ENCODE results near the gene DPP6. TPM values are rescaled to one million over a fixed set of nuclear protein-coding genes. Genes with fewer than 3 reads are reported as not detected.
"Not testable (repeated sequence)": the region's sequence is repeated elsewhere in the genome, so short reads cannot be mapped to it uniquely, and the experiment has no call there.

DPP6 gene
- not detected in 2 replicates for total RNA-seq

- intact Hi-C loops (cut with micrococcal nuclease) = not testable (repeated sequence)
These were observed at the start of gene DPP6 for GRCh38 chr7:154051643-154052529. Gene DPP6, plus strand, starts transcription at chr7:154052398.

GRCh38 chr7:154009423-154009911 lies 42.7 kb upstream of the DPP6 start:
- intact Hi-C loops (cut with micrococcal nuclease) = not testable (repeated sequence)

- intact Hi-C loops (cut with micrococcal nuclease) = not testable (repeated sequence)
These were observed 41.3 kb upstream of the DPP6 start for GRCh38 chr7:154010726-154011568.

GRCh38 chr7:154012800-154013199 lies 39.4 kb upstream of the DPP6 start:
- intact Hi-C loops (cut with micrococcal nuclease) = not testable (repeated sequence)

GRCh38 chr7:154015636-154016035 lies 36.6 kb upstream of the DPP6 start:
- intact Hi-C loops (cut with micrococcal nuclease) = not testable (repeated sequence)

GRCh38 chr7:154018354-154018753 lies 33.8 kb upstream of the DPP6 start:
- intact Hi-C loops (cut with micrococcal nuclease) = not testable (repeated sequence)

- intact Hi-C loops (cut with micrococcal nuclease) = not testable (repeated sequence)
These were observed 24.4 kb upstream of the DPP6 start for GRCh38 chr7:154027805-154028204.

- intact Hi-C loops (cut with micrococcal nuclease) = not testable (repeated sequence)
These were observed 21.6 kb upstream of the DPP6 start for GRCh38 chr7:154030476-154031080.

- intact Hi-C loops (cut with micrococcal nuclease) = not testable (repeated sequence)
These were observed 12.6 kb upstream of the DPP6 start for GRCh38 chr7:154039466-154040165.

GRCh38 chr7:154050394-154050793 lies 1.8 kb upstream of the DPP6 start:
- intact Hi-C loops (cut with micrococcal nuclease) = not testable (repeated sequence)

- intact Hi-C loops (cut with micrococcal nuclease) = not testable (repeated sequence)
These were observed 1.1 kb upstream of the DPP6 start for GRCh38 chr7:154051006-154051642.

- intact Hi-C loops (cut with micrococcal nuclease) = not testable (repeated sequence)
These were observed 493 bp downstream of the DPP6 start for GRCh38 chr7:154052530-154053252.

GRCh38 chr7:154053466-154054312 lies 1.5 kb downstream of the DPP6 start:
- intact Hi-C loops (cut with micrococcal nuclease) = not testable (repeated sequence)

- intact Hi-C loops (cut with micrococcal nuclease) = not testable (repeated sequence)
These were observed 2.5 kb downstream of the DPP6 start for GRCh38 chr7:154054664-154055063.

- intact Hi-C loops (cut with micrococcal nuclease) = not testable (repeated sequence)
These were observed 3.4 kb downstream of the DPP6 start for GRCh38 chr7:154055491-154056106.

GRCh38 chr7:154058783-154059182 lies 6.6 kb downstream of the DPP6 start:
- intact Hi-C loops (cut with micrococcal nuclease) = not testable (repeated sequence)

- intact Hi-C loops (cut with micrococcal nuclease) = not testable (repeated sequence)
These were observed 8.4 kb downstream of the DPP6 start for GRCh38 chr7:154060551-154060950.

GRCh38 chr7:154071833-154072232 lies 19.6 kb downstream of the DPP6 start:
- intact Hi-C loops (cut with micrococcal nuclease) = not testable (repeated sequence)

Data from T-helper 1 cell treated with Interleukin-12 subunit alpha and Interleukin-12 subunit beta and Interleukin-4 antibody, amounts not matched to agents 30 ng/mL and 1 ng/mL, for 36 hours (primary cell).